HEK293 (cell line): ENCODE data around the gene PLCH2.

ENCODE experiments used
- CTCF ChIA-PET: fragments of 350-600 bp; formaldehyde crosslinking; extraction: SDS; loops from one replicate; lab custom pipeline; 2021; ENCODE audit warnings: antibody characterized with exemption; lab: Yijun Ruan, JAX
- POLR2A ChIA-PET: fragments of 300-600 bp; formaldehyde crosslinking; extraction: SDS; loops from one replicate; lab custom pipeline; 2020; ENCODE audit warnings: antibody characterized with exemption, inconsistent platforms; lab: Yijun Ruan, JAX
- H3K27ac ChIP-seq: fragments of 200-500 bp; sonication (Bioruptor generic); 2 replicates; pipeline ENCODE4 v1.5.1; 2014; ENCODE audit warnings: low read depth, low read length, control low read depth, inconsistent platforms; ENCODE audit errors: extremely low read depth
- H3K36me3 ChIP-seq, 2 experiments: fragments of 200-500 bp in 1 of 2; sonication (Bioruptor generic) in 1 of 2; 1 replicate in 1 of 2; 2 replicates in 1 of 2; pipeline ENCODE4 v1.5.1; 2014 to 2017; ENCODE audit warnings: inconsistent platforms in 2 of 2, low read length in 2 of 2; ENCODE audit not compliant: control insufficient read depth in 2 of 2, insufficient read depth in 1 of 2
- H3K4me1 ChIP-seq: fragments of 200-500 bp; sonication (Bioruptor generic); 2 replicates; pipeline ENCODE4 v1.5.1; 2014; ENCODE audit warnings: mild to moderate bottlenecking, low read length, inconsistent platforms; ENCODE audit not compliant: control insufficient read depth, insufficient read depth
- H3K4me3 ChIP-seq: 2 replicates; pipeline ENCODE4 v1.5.1; 2011; ENCODE audit warnings: low read depth, mild to moderate bottlenecking, control low read depth, low read length, moderate library complexity
- H3K9me3 ChIP-seq: fragments of 200-500 bp; sonication (Bioruptor generic); 2 replicates; pipeline ENCODE4 v1.5.1; 2014; ENCODE audit warnings: low read depth, low read length, inconsistent platforms; ENCODE audit not compliant: control insufficient read depth, insufficient read depth
- KLF8 ChIP-seq: fragments of 450-650 bp; formaldehyde crosslinking; IDR thresholded peaks from 2 replicates; pipeline ENCODE4 v1.5.1; 2016; ENCODE audit warnings: missing biosample characterization, missing genetic modification characterization
- KLF9 ChIP-seq: fragments of 450-650 bp; formaldehyde crosslinking; IDR thresholded peaks from 2 replicates; pipeline ENCODE4 v1.5.1; 2016; ENCODE audit warnings: missing biosample characterization, missing genetic modification characterization, low read depth
- PRDM1 ChIP-seq: fragments of 450-650 bp; formaldehyde crosslinking; IDR thresholded peaks from 2 replicates; pipeline ENCODE4; 2016; ENCODE audit warnings: missing biosample characterization, missing genetic modification characterization
- SALL2 ChIP-seq: fragments of 450-650 bp; formaldehyde crosslinking; IDR thresholded peaks from 2 replicates; pipeline ENCODE4 v1.5.0; 2017; ENCODE audit warnings: missing biosample characterization, mild to moderate bottlenecking, missing genetic modification characterization, borderline replicate concordance
- SP3 ChIP-seq: fragments of 450-650 bp; formaldehyde crosslinking; IDR thresholded peaks from 2 replicates; pipeline ENCODE4 v1.5.1; 2016; ENCODE audit warnings: missing biosample characterization, missing genetic modification characterization
- TRIM28 ChIP-seq: IDR thresholded peaks from 2 replicates; pipeline ENCODE4 v1.6.1; 2011; ENCODE audit warnings: low read length, control low read depth, borderline replicate concordance
- ZBTB20 ChIP-seq: fragments of 450-650 bp; formaldehyde crosslinking; IDR thresholded peaks from 2 replicates; pipeline ENCODE4 v1.5.1; 2016; ENCODE audit warnings: missing biosample characterization, missing genetic modification characterization
- ZBTB21 ChIP-seq: fragments of 450-650 bp; formaldehyde crosslinking; IDR thresholded peaks from 2 replicates; pipeline ENCODE4 v1.5.1; 2017; ENCODE audit warnings: missing biosample characterization, missing genetic modification characterization
- ZBTB49 ChIP-seq: fragments of 450-650 bp; formaldehyde crosslinking; IDR thresholded peaks from 2 replicates; pipeline ENCODE4 v1.5.1; 2016; ENCODE audit warnings: missing biosample characterization, missing genetic modification characterization, low read depth
- ZFP3 ChIP-seq: fragments of 450-650 bp; formaldehyde crosslinking; IDR thresholded peaks from 2 replicates; pipeline ENCODE4 v1.5.1; 2016; ENCODE audit warnings: low read depth, missing biosample characterization, missing genetic modification characterization
- ZNF354C ChIP-seq: fragments of 450-650 bp; formaldehyde crosslinking; IDR thresholded peaks from 2 replicates; pipeline ENCODE4 v1.5.1; 2016; ENCODE audit warnings: missing biosample characterization, missing genetic modification characterization, low read depth, borderline replicate concordance
- ZNF529 ChIP-seq: fragments of 450-650 bp; formaldehyde crosslinking; IDR thresholded peaks from 2 replicates; pipeline ENCODE4 v1.5.1; 2017; ENCODE audit warnings: missing genetic modification characterization, missing biosample characterization; ENCODE audit not compliant: insufficient replicate concordance
- ZNF555 ChIP-seq: fragments of 450-650 bp; formaldehyde crosslinking; conservative IDR thresholded peaks from 2 replicates; pipeline ENCODE4 v1.5.1; 2017; ENCODE audit warnings: missing biosample characterization, mild to moderate bottlenecking, missing genetic modification characterization, inconsistent platforms
- ZNF639 ChIP-seq: fragments of 450-650 bp; formaldehyde crosslinking; IDR thresholded peaks from 2 replicates; pipeline ENCODE4 v1.5.1; 2016; ENCODE audit warnings: missing biosample characterization, missing genetic modification characterization
- ZNF660 ChIP-seq: fragments of 450-650 bp; IDR thresholded peaks from 2 replicates; pipeline ENCODE4 v1.5.1; 2018; ENCODE audit warnings: missing biosample characterization, mild to moderate bottlenecking, missing genetic modification characterization
- ZNF677 ChIP-seq: fragments of 450-650 bp; IDR thresholded peaks from 2 replicates; pipeline ENCODE4 v1.5.0; 2018; ENCODE audit warnings: missing biosample characterization, mild to moderate bottlenecking, missing genetic modification characterization, moderate library complexity
- ZNF777 ChIP-seq: fragments of 450-650 bp; formaldehyde crosslinking; IDR thresholded peaks from 2 replicates; pipeline ENCODE4 v1.5.1; 2017; ENCODE audit warnings: missing biosample characterization, missing genetic modification characterization, borderline replicate concordance
- ZSCAN30 ChIP-seq: fragments of 450-650 bp; IDR thresholded peaks from 2 replicates; pipeline ENCODE4 v1.5.1; 2018; ENCODE audit warnings: missing biosample characterization, mild to moderate bottlenecking, missing genetic modification characterization, moderate library complexity
- ZSCAN5A ChIP-seq: fragments of 450-650 bp; formaldehyde crosslinking; IDR thresholded peaks from 2 replicates; pipeline ENCODE4 v1.5.1; 2016; ENCODE audit warnings: missing biosample characterization, missing genetic modification characterization

PLCH2 gene

GRCh38 chr1:2477309-2477708 lies 1.2 kb downstream of the PLCH2 start (continued):
- TF ChIP-seq ZNF639 (tag by site-specific recombination) (no peak), ZBTB20 (no peak), ZBTB21 (tag by site-specific recombination) (no peak), ZNF677 (no peak), SP3 (tag by site-specific recombination) (no peak)

GRCh38 chr1:2477791-2478499 lies 1.9 kb downstream of the PLCH2 start:
- peak; percentile 43; the same call in 1 of the 2 replicates for TF ChIP-seq KLF8 (tag by site-specific recombination)
- 0 out of 2 replicates have a peak, but pooled peaks have one; percentile 15 for TF ChIP-seq KLF9 (tag by site-specific recombination)
- TF ChIP-seq ZBTB49 (tag by site-specific recombination): no peak
- no peak overlapping the region for H3K27ac ChIP-seq
- H3K36me3 ChIP-seq: no peaks in the 10 kb centered on the region
- no peak overlapping the region for H3K4me3 ChIP-seq
- CTCF ChIA-PET: no interaction called here
- POLR2A ChIA-PET: no interaction called here
- H3K9me3 ChIP-seq: no peaks in the 10 kb centered on the region
- no peaks in the 10 kb centered on the region for H3K4me1 ChIP-seq

GRCh38 chr1:2479186-2479585 lies 3.1 kb downstream of the PLCH2 start:
- ChIA-PET POLR2A (no interaction called here), CTCF (interaction anchor here (0.6 kb wide), 1 partner anchor 59 kb away, joined by 6 read pairs; no protein-coding TSS in a partner anchor)
- H3K4me1 ChIP-seq: no peaks in the 10 kb centered on the region
- H3K36me3 ChIP-seq: no peaks in the 10 kb centered on the region
- no peaks in the 10 kb centered on the region for H3K9me3 ChIP-seq
- no peak overlapping the region for H3K4me3 ChIP-seq
- TF ChIP-seq PRDM1 (tag by site-specific recombination): no peak
- no peak for TF ChIP-seq ZSCAN30
- no peak for TF ChIP-seq TRIM28
- no peak for TF ChIP-seq ZNF354C (tag by site-specific recombination)
- no peak for TF ChIP-seq SALL2 (tag by site-specific recombination)
- no peak for TF ChIP-seq ZSCAN5A (tag by site-specific recombination)
- no peak for TF ChIP-seq ZNF660 (tag by site-specific recombination)
- no peak for TF ChIP-seq ZNF555 (tag by site-specific recombination)
- TF ChIP-seq ZNF677: no peak
- no peak for TF ChIP-seq ZNF777 (tag by site-specific recombination)
- no peak for TF ChIP-seq ZFP3 (tag by site-specific recombination)
- TF ChIP-seq ZNF529: no peak
- no peak overlapping the region for H3K27ac ChIP-seq
